NCI-H460 (cell line): ENCODE measurements around the gene ANKRD28. TPM values are rescaled to one million over a fixed set of nuclear protein-coding genes. Genes with fewer than 3 reads are reported as not detected.
"Not testable (repeated sequence)": the region's sequence is repeated elsewhere in the genome, so short reads cannot be mapped to it uniquely, and the experiment has no call there.

Experiments
- DNase-seq: peaks from one replicate; pipeline ENCODE4 v3.0.0-alpha.2; 2016; ENCODE audit warnings: low read depth; ENCODE audit errors: extremely low read depth
- polyA plus RNA-seq: library from polyadenylated mRNA; depleted of rRNA; stranded (reverse); fragments of >200 nt; gene quantifications from 2 replicates; pipeline ENCODE4 v1.2.3, GENCODE V29; 2014; cell fraction: nucleus; rRNA removed
- total RNA-seq: library from RNA; depleted of rRNA; stranded (reverse); fragments of >200 nt; shearing (Covaris generic); gene quantifications from 2 replicates; pipeline ENCODE4 v1.2.3, GENCODE V29; 2014; rRNA removed

The ANKRD28 gene
- total RNA-seq: 57.4 and 58.2 TPM in 2 replicates
- 42.6 and 63.9 TPM in 2 replicates for polyA plus RNA-seq

GRCh38 chr3:15797642-15798303 is at the start of gene ANKRD28:
Gene ANKRD28 (minus strand): TSS chr3:15797979. CDS start chr3:15796521, 1,458 bp downstream.
- peak; percentile 72 for DNase-seq

DNA sequence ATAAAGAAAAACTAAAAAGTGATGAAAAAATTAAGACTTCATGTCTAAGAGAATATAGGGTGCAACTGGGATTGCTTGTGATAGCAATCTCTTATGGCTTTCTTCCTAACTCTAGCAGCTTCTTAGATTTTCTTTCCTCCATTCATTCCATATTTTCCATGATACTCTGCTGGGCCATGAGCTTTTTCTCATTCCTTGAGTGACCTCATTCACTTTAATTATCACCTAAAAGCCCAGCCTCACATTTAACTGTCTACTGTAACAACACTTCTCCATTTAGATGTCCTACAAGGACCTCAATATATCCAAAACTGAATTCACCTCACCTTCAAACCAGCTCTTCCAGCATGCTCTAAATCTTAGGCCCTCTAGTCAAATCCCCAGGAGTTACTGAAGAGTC is 49.5 kb upstream of the ANKRD28 start:
- DNase-seq: no peak

GRCh38 chr3:15846606-15847005 is 48.8 kb upstream of the ANKRD28 start:
- DNase-seq: no peak

GRCh38 chr3:15845475-15845874 is 47.7 kb upstream of the ANKRD28 start:
- DNase-seq: no peak

DNA sequence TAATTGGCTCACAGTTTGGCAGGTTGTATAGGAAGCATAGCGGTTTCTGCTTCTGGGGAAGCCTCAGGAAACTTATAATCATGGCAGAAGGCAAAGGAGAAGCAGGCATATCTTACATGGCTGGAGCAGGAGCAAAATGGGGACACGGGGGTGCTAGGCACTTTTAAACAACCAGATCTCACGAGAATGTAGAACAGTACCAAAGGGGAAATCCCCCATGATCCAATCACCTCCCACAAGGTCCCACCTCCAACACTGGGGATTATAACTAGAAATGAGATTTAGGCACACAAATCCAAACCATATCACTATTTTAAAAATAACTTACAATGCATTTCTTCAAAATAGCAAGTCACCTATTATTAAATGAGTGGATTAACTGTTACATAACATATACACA is 47.1 kb upstream of the ANKRD28 start:
- no peak for DNase-seq

DNA sequence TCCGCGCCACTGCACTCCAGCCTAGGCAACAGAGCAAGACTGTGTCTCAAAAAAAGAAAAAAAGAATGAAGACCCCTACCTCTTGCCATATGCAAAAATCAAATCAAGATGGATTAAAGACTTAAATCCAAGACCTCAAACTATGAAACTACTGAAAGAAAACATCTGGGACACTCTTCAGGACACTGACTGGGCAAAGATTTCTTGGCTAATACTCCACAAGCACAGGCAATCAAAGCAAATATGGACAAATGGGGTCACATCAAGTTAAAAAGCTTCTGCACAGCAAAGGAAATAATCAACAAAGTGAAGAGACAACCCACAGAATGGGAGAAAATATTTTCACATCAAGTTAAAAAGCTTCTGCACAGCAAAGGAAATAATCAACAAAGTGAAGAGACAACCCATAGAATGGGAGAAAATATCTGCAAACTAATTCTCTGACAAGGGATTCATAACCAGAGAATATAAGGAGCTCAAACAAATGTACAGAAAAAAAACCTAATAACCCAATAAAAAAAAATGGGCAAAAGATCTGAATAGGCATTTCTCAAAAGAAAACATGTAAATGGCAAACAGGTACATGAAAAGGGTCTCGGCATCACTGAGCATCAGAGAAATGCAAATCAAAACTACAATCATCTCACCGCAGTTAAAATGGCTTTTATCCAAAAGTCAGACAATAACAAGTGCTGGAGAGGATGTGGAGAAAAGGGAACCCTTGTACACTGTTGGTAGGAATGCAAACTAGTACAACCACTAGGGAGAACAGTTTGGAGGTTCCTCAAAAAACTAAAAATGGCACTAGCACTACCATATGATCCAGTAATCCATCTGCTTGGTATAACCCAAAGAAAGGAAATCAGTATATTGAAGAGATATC is 43.6 kb upstream of the ANKRD28 start:
- DNase-seq: not testable (repeated sequence)

DNA sequence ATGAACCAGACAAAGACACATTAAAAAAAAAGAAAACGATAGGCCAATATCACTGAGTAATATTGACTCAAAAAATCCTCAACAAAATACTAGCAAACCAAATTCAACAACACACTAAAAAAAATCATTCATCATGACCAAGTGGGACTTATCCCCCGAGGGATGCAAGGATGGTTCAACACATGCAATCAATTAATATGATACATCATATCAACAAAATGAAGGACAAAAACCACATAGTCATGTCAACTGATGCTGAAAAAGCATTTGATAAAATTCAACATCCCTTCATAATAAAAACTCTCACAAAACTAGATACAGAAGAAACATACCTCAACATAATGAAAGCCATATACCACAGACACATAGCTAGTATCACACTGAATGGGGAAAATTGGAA is 41.8 kb upstream of the ANKRD28 start:
- no peak for DNase-seq

- no peak for DNase-seq
Observed at GRCh38 chr3:15831927-15832326, 34.1 kb upstream of the ANKRD28 start.

- DNase-seq: no peak
Observed at GRCh38 chr3:15825016-15825415, 27.2 kb upstream of the ANKRD28 start.

GRCh38 chr3:15823092-15823491 is 25.3 kb upstream of the ANKRD28 start:
- no peak for DNase-seq

DNA sequence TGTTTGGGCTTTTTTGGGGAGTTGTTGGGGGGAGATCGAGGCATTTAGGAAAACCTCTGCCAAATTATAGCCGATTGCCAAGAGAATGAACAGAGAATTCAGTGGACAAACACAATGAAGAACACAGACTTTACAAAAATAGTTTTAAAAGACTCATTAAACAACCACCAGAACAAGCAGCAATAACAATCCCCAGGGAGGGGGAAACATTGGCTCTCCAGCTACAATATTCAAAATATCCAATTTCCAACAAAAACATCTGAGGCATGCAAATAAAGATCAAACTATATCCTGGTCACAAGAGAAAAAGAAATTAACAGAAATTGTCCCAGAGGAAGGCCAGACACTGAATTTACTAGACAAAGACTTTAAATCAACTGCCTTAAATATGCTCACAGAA is 24.5 kb upstream of the ANKRD28 start:
- DNase-seq: no peak

- DNase-seq: no peak
Observed at GRCh38 chr3:15820911-15821310, 23.1 kb upstream of the ANKRD28 start.

GRCh38 chr3:15819576-15819975 is 21.8 kb upstream of the ANKRD28 start:
- no peak for DNase-seq

- no peak for DNase-seq
Observed at GRCh38 chr3:15819043-15819442, 21.3 kb upstream of the ANKRD28 start.

DNA sequence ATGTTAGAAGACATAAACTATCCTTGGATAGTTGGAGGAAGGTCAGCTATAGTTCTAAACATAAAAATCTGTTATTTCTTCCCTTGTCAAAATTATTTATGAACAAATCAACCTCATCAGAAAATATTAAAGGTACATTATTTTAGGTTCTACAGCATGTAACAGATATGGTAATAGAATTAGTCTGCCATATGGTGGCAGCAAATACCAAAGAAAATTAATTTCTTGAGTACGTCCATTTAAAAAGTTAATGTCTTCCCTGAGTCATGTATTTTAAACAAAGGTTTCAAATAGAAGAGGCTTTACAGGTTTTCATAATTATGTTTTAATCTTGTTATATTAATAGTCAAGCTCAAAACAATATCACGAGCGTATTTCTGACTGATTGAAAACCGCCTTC is 17.9 kb upstream of the ANKRD28 start:
- DNase-seq: peak; percentile 63

- not testable (repeated sequence) for DNase-seq
Observed at GRCh38 chr3:15813079-15813478, 15.3 kb upstream of the ANKRD28 start.

DNA sequence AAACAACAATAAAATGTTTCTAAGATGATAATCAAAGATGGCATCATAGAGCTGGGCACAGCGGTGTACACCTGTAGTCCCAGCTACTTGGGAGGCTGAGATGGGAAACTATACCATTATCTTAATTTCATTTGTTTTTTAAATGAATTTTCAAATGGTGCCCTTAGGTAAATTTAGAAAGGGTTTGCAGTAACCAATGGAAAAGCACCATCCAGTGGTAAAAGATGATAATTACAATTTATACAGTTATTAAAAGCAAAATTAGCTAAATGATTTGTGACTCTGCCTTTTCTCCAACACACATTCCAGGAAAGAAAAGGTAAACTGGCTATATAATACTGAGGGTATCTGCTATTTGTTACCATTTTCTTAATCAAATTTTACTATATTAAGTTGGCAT is 14.4 kb upstream of the ANKRD28 start:
- no peak for DNase-seq

DNA sequence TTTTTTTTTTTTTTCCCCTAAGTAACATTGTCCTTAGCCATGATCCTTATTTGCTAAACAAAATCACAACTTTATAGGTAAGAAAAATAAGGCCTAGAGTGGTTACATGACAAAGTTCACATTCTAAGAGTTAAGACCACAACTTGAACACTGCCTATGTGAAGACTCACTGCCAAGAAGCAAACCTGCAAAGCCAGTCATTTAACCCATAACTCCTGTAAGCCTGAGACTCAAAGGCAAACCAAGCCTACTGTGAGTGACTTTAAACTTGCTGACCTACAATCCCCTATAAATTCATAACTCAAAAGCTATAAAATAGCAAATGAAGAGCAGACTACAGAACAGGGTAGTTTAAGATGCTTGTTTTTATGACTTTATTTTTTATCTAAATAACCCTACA is 12.9 kb upstream of the ANKRD28 start:
- no peak for DNase-seq

GRCh38 chr3:15809313-15809712 is 11.5 kb upstream of the ANKRD28 start:
- no peak for DNase-seq

DNA sequence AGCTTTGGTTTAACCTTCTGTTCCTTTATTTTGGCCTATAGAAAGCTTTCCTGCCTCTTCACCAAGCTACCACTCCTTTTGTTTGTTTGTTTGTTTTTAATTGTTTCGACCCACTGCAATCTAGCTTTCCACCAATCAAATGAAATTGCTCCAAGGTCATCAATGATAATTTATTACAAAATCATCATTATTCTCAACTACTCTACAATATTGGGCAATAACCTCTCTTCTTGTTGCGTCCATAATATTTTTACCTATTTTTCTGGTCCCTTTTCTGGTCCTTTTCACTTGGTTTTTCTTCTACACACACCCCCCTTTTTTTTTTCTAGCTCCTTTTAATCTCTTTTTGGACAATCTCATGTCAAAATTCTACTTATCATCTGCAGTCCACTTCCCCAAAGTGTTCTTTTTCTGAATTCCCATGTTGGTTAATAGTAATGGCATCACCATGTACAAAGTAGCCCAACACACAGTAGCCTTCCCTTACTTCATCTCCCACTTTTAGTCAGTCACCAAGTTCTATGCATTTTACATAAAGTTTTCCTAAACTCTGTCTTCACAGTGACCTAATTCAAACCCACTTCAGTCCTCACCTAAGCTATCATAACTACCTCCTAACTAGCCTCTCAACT is 11.0 kb upstream of the ANKRD28 start:
- DNase-seq: no peak

GRCh38 chr3:15805756-15806266 is 8.0 kb upstream of the ANKRD28 start:
- DNase-seq: no peak
